K562 (cell line): ENCODE results near the gene ABCG1. TPM values are rescaled to one million over a fixed set of nuclear protein-coding genes. Genes with fewer than 3 reads are reported as not detected.

Experiments used
- CHCHD3 ChIP-seq: fragments of 250-450 bp; sonication (Bioruptor Pico); IDR thresholded peaks from 2 replicates; pipeline ENCODE4 v2.1.2; 2022; ENCODE audit warnings: mild to moderate bottlenecking
- CHD7 ChIP-seq: fragments of 200-600 bp; sonication (generic); IDR thresholded peaks from one replicate; pipeline ENCODE4 v1.6.1; 2012; ENCODE audit warnings: mild to moderate bottlenecking, low read depth, low read length, inconsistent platforms
- ETS1 ChIP-seq: conservative IDR thresholded peaks from 2 replicates; pipeline ENCODE4 v1.6.1; 2011; ENCODE audit warnings: low read depth, mild to moderate bottlenecking, low read length; ENCODE audit not compliant: control insufficient read depth
- ZNF436 ChIP-seq: fragments of 250-450, 450-650 bp; sonication (Bioruptor Pico); formaldehyde crosslinking; IDR thresholded peaks from 2 replicates; pipeline ENCODE4 v1.7.0; 2020; ENCODE audit warnings: mild to moderate bottlenecking
- polyA plus RNA-seq, 8 experiments: library from polyadenylated mRNA; depleted of rRNA in 4 of 8; stranded (reverse) in 5 of 8; unstranded in 3 of 8; fragments of >200 nt; fragmentation: Nextera tagmentation in 2 of 8; fragmentation: Illumina TruSeq in 1 of 8; extraction: Ambion mirVana in 2 of 8; extraction: Trizol in 1 of 8; gene quantifications; 2 replicates each; pipeline versions ENCODE4 v1.2.1 to v1.2.3, GENCODE V29; 2011 to 2014; ENCODE audit warnings: inconsistent platforms in 1 of 8, missing spikeins in 1 of 8
- total RNA-seq, 7 experiments: library from RNA; depleted of rRNA in 6 of 7; stranded (reverse); fragments of >200 nt in 6 of 7; fragmentation: Illumina TruSeq in 2 of 7; extraction: Trizol in 2 of 7; gene quantifications; 2 replicates each; pipeline versions ENCODE4 v1.2.1 to v1.2.3, GENCODE V29; 2011 to 2021; ENCODE audit warnings: low replicate concordance in 1 of 7

ABCG1 gene
- total and polyA plus RNA-seq, 9 of the 15 experiments (the other 6 are each of a cell fraction or from before 2014, with no cell fraction given): 0.04 to 0.09 TPM; not detected in 7

- no peak for TF ChIP-seq CHD7
- TF ChIP-seq ETS1: no peak
- TF ChIP-seq CHCHD3 (CRISPR knock-in tag): no peak
- no peak for TF ChIP-seq ZNF436
These were observed 98.4 kb downstream of the ABCG1 start (continued) for GRCh38 chr21:42317341-42317741.
